ENCODE results near the gene HDHD2.

Gene HDHD2

DNA sequence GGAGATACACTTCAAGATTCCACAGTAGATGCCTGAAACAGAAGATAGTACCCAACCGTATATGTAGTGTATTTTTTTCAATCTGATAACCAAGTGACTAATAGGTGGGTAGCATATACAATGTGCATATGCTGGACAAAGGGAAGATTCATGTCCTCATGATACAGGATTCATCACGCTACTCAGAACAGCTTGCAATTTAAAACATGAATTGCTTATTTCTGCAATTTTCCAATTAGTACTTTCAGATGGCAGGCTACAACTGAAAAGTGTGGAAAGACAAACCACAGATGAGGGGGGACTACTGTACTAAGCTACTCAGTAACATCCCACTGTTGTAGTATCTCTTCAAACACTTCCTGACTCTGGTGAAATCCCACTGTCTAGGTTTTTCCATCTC lies 22.2 kb upstream of the HDHD2 start:
- no peak overlapping the region for H3K4me3 ChIP-seq (ENCODE audit: insufficient read depth, low read length, poor library complexity, severe bottlenecking)
- H3K79me2 ChIP-seq (ENCODE audit: insufficient read depth, low read length) = peaks cover 84% of the 10 kb centered on the region

DNA sequence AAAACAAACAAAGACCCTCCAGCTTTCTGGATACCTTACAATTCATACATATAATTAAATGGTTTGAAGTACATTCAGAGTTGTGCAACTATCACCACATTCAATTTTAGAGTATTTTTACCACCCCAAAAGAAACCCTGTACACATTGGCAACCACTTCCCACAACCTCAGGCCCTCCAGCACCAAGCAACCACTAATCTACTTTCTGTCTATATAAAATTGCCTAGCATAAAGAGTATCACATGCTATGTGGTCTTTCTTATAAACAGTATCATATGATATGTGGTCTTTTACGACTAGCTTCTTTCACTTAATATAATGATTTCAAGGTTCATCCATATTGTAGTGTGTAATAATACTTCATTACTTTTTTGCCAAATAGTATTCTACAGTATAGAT lies 18.6 kb upstream of the HDHD2 start:
- peaks cover 29% of the 10 kb centered on the region for H4K20me1 ChIP-seq (ENCODE audit: low read depth, low read length)
- H3K4me2 ChIP-seq (ENCODE audit: low read depth, low read length, poor library complexity, severe bottlenecking) = no peak overlapping the region

More for the DNA sequence above, 22.2 kb upstream of the HDHD2 start:
- H3K9me3 ChIP-seq (ENCODE audit: insufficient read depth, low read length) = no peaks in the 10 kb centered on the region
- no peak overlapping the region for H2AFZ ChIP-seq (ENCODE audit: low read depth, low read length, severe bottlenecking)
- H3K9ac ChIP-seq (ENCODE audit: low read length) = no peak overlapping the region
- H3K27me3 ChIP-seq (ENCODE audit: low read length) = no peaks in the 10 kb centered on the region
- TF ChIP-seq, protein P1, sequence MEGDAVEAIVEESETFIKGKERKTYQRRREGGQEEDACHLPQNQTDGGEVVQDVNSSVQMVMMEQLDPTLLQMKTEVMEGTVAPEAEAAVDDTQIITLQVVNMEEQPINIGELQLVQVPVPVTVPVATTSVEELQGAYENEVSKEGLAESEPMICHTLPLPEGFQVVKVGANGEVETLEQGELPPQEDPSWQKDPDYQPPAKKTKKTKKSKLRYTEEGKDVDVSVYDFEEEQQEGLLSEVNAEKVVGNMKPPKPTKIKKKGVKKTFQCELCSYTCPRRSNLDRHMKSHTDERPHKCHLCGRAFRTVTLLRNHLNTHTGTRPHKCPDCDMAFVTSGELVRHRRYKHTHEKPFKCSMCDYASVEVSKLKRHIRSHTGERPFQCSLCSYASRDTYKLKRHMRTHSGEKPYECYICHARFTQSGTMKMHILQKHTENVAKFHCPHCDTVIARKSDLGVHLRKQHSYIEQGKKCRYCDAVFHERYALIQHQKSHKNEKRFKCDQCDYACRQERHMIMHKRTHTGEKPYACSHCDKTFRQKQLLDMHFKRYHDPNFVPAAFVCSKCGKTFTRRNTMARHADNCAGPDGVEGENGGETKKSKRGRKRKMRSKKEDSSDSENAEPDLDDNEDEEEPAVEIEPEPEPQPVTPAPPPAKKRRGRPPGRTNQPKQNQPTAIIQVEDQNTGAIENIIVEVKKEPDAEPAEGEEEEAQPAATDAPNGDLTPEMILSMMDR (IDR thresholded peaks at IDR 0.05; ENCODE audit: insufficient read depth, low read length, poor library complexity, severe bottlenecking) = no peak
- TF ChIP-seq EZH2phosphoT487 (conservative IDR thresholded peaks at IDR 0.05; ENCODE audit: low read length) = no peak
- no peak overlapping the region for H3K27ac ChIP-seq (ENCODE audit: low read depth, low read length)
- no peaks in the 10 kb centered on the region for H3F3A ChIP-seq (ENCODE audit: insufficient read depth)
- no peaks in the 10 kb centered on the region for H3K9me2 ChIP-seq (replicated peaks; ENCODE audit: insufficient read depth, low read length)
- peaks cover 3% of the 10 kb centered on the region; the same call in 1 of the 2 replicates for H3K36me3 ChIP-seq (ENCODE audit: low read length)
- H3K4me2 ChIP-seq (ENCODE audit: low read depth, low read length, poor library complexity, severe bottlenecking) = no peak overlapping the region
- peaks cover 22% of the 10 kb centered on the region for H4K20me1 ChIP-seq (ENCODE audit: low read depth, low read length)

DNA sequence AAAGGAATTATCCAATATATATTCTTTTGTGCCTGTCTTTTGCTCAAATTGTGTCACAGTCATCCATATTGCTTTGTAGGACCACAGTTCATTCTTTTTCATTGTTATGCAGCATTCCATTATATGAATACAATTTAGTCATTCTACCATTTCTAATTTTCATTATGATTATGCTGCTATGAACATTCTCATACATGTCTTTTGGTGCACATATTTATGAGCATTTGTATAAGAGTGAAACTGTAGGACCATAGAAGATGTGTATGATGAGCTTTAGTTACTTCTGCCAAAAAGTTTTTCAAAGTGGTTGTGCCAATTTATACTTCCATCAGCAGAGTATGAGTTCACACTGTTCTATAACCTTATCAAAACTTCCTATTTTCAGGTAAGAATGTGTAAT lies 18.2 kb upstream of the HDHD2 start:
- peaks cover 29% of the 10 kb centered on the region for H4K20me1 ChIP-seq (ENCODE audit: low read depth, low read length)

More for the DNA sequence above, 18.6 kb upstream of the HDHD2 start:
- Histone ChIP-seq H3K27ac (ENCODE audit: low read depth, low read length) (no peak overlapping the region), H3K9ac (ENCODE audit: low read length) (no peak overlapping the region), H3K9me3 (ENCODE audit: insufficient read depth, low read length) (no peaks in the 10 kb centered on the region), H3K36me3 (ENCODE audit: low read length) (peaks cover 3% of the 10 kb centered on the region; the same call in 1 of the 2 replicates), H3K4me3 (ENCODE audit: insufficient read depth, low read length, poor library complexity, severe bottlenecking) (no peak overlapping the region), H2AFZ (ENCODE audit: low read depth, low read length, severe bottlenecking) (no peak overlapping the region), H3F3A (ENCODE audit: insufficient read depth) (no peaks in the 10 kb centered on the region), H3K79me2 (ENCODE audit: insufficient read depth, low read length) (peaks cover 97% of the 10 kb centered on the region), H3K27me3 (ENCODE audit: low read length) (no peaks in the 10 kb centered on the region), H3K9me2 (replicated peaks; ENCODE audit: insufficient read depth, low read length) (no peaks in the 10 kb centered on the region)
- no peak for TF ChIP-seq EZH2phosphoT487 (conservative IDR thresholded peaks at IDR 0.05; ENCODE audit: low read length)
- TF ChIP-seq, protein P1 (IDR thresholded peaks at IDR 0.05; ENCODE audit: insufficient read depth, low read length, poor library complexity, severe bottlenecking) = no peak

More for the DNA sequence above, 18.2 kb upstream of the HDHD2 start:
- H3K79me2 ChIP-seq (ENCODE audit: insufficient read depth, low read length) = peaks cover 97% of the 10 kb centered on the region
- TF ChIP-seq, protein P1 (IDR thresholded peaks at IDR 0.05; ENCODE audit: insufficient read depth, low read length, poor library complexity, severe bottlenecking) = no peak
- no peak for TF ChIP-seq EZH2phosphoT487 (conservative IDR thresholded peaks at IDR 0.05; ENCODE audit: low read length)
- H3F3A ChIP-seq (ENCODE audit: insufficient read depth) = no peaks in the 10 kb centered on the region
- no peaks in the 10 kb centered on the region for H3K9me3 ChIP-seq (ENCODE audit: insufficient read depth, low read length)
- H3K27me3 ChIP-seq (ENCODE audit: low read length) = no peaks in the 10 kb centered on the region
- H2AFZ ChIP-seq (ENCODE audit: low read depth, low read length, severe bottlenecking) = no peak overlapping the region
- H3K4me3 ChIP-seq (ENCODE audit: insufficient read depth, low read length, poor library complexity, severe bottlenecking) = no peak overlapping the region
- no peak overlapping the region for H3K27ac ChIP-seq (ENCODE audit: low read depth, low read length)
- no peak overlapping the region for H3K9ac ChIP-seq (ENCODE audit: low read length)
- peaks cover 3% of the 10 kb centered on the region; the same call in 1 of the 2 replicates for H3K36me3 ChIP-seq (ENCODE audit: low read length)
- no peaks in the 10 kb centered on the region for H3K9me2 ChIP-seq (replicated peaks; ENCODE audit: insufficient read depth, low read length)
- no peak overlapping the region for H3K4me2 ChIP-seq (ENCODE audit: low read depth, low read length, poor library complexity, severe bottlenecking)
